Transverse colon (tissue), 4 donors: ENCODE measurements around the gene PFN3. TPM values are rescaled to one million over a fixed set of nuclear protein-coding genes. Genes with fewer than 3 reads are reported as not detected.
"Not testable (repeated sequence)": the region's sequence is repeated elsewhere in the genome, so short reads cannot be mapped to it uniquely, and the experiment has no call there.

Experiments used
- DNase-seq: peaks from one replicate; pipeline ENCODE4 v3.0.0-alpha.2; 2019
- H3K27ac ChIP-seq, 4 donors: fragments of 200-600 bp; sonication (generic); 2 replicates each; pipeline ENCODE4 v1.5.1; 2016 to 2018; ENCODE audit warnings: inconsistent platforms in 4 of 4
- H3K27me3 ChIP-seq: fragments of 200-600 bp; sonication (generic); 2 replicates; pipeline ENCODE4 v1.5.1; 2017; ENCODE audit warnings: inconsistent platforms
- H3K36me3 ChIP-seq, 4 donors: fragments of 200-600 bp; sonication (generic); 2 replicates each; pipeline ENCODE4 v1.5.1; 2017 to 2019; ENCODE audit warnings: inconsistent platforms in 4 of 4
- H3K4me1 ChIP-seq, 4 donors: fragments of 200-600 bp; sonication (generic); 2 replicates each; pipeline ENCODE4 v1.5.1; 2017 to 2020; ENCODE audit warnings: inconsistent platforms in 4 of 4
- H3K4me3 ChIP-seq, 4 donors: fragments of 200-600 bp; sonication (generic); 1 replicate in 1 of 4; 2 replicates in 3 of 4; pipeline versions ENCODE4 v1.5.1 to v1.6.1; 2017 to 2019; ENCODE audit warnings: inconsistent platforms in 4 of 4
- H3K9me3 ChIP-seq, 2 donors: fragments of 200-600 bp; sonication (generic); 2 replicates each; pipeline ENCODE4 v1.5.1; 2017 to 2019; ENCODE audit warnings: inconsistent platforms in 2 of 2
- EP300 ChIP-seq: sonication (generic); formaldehyde crosslinking; IDR thresholded peaks from one replicate; pipeline ENCODE4 v1.6.1; 2017; ENCODE audit warnings: antibody characterized with exemption, low read depth
- POLR2A ChIP-seq: fragments of 450-650 bp; IDR thresholded peaks from one replicate; pipeline ENCODE4 v1.6.1; 2016; ENCODE audit warnings: antibody characterized with exemption, mild to moderate bottlenecking, moderate library complexity
- POLR2AphosphoS5 ChIP-seq, 3 donors: sonication (generic); formaldehyde crosslinking; IDR thresholded peaks; one replicate each; pipeline ENCODE4 v1.6.1; 2016; ENCODE audit warnings: antibody characterized with exemption in 3 of 3
- WGBS, 2 donors: methylation state at CpG; one replicate each; pipeline ENCODE4 v1.1.5; 2018; ENCODE audit warnings: low coverage in 1 of 2; 5-methylcytosine and 5-hydroxymethylcytosine counted together
- in situ Hi-C, 4 donors: fragments of 200-750 bp; cut with MboI; loops; one replicate each; pipeline versions ENCODE4 v1.15.0 to v1.15.1; 2017; ENCODE audit warnings: low sequenced_read_pairs in 3 of 4, low pct_ligation_motif_present in 1 of 4, low pct_unique_long_range_greater_than_20kb in 1 of 4
- intact Hi-C: fragments of 100-400 bp; cut with DNase I; formaldehyde crosslinking; loops from one replicate; pipeline ENCODE4 v1.15.1; 2023; ENCODE audit warnings: low total_unique reads
- total RNA-seq, 4 donors: library from RNA; depleted of rRNA; stranded (reverse); fragments of >200 nt; gene quantifications; one replicate each; pipeline ENCODE4 v1.1.0, GENCODE V29; 2016
- TF ChIP-seq, protein P1 (sequence below), 5 experiments: fragments of 200-600 bp in 3 of 5; fragments of 450-650 bp in 2 of 5; sonication (generic) in 3 of 5; IDR thresholded peaks; 1 replicate in 2 of 5; 2 replicates in 3 of 5; pipeline ENCODE4 v1.5.1; 2016 to 2017; ENCODE audit warnings: antibody characterized with exemption in 5 of 5, inconsistent platforms in 3 of 5, mild to moderate bottlenecking in 2 of 5, moderate library complexity in 1 of 5

The PFN3 gene
- total RNA-seq, 4 donors from 2014 or later: not detected

DNA sequence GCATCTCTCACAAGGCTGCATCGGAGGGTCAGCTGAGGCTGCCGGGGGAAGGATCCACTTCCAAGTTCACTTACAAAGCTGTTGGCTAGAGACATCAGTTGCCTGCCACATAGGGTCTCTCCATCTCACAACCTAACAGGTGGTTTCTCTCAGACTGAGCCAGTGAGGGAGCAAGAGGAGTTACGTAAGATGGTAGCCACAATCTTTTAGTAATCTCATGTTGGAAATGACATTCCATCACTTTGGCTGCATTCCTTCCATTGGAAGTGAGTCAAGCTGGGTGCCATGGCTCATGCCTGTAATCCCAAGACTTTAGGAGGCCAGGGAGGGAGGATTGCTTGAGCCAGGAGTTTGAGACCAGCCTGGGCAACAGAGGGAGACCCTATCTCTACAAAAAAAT, 18.6 kb upstream of the PFN3 start:
- peak in 1 of 3 donors; percentile 37 for TF ChIP-seq POLR2AphosphoS5 (IDR thresholded peaks at IDR 0.05)
- TF ChIP-seq POLR2A: no peak
- no peak for TF ChIP-seq EP300
- TF ChIP-seq, protein P1, sequence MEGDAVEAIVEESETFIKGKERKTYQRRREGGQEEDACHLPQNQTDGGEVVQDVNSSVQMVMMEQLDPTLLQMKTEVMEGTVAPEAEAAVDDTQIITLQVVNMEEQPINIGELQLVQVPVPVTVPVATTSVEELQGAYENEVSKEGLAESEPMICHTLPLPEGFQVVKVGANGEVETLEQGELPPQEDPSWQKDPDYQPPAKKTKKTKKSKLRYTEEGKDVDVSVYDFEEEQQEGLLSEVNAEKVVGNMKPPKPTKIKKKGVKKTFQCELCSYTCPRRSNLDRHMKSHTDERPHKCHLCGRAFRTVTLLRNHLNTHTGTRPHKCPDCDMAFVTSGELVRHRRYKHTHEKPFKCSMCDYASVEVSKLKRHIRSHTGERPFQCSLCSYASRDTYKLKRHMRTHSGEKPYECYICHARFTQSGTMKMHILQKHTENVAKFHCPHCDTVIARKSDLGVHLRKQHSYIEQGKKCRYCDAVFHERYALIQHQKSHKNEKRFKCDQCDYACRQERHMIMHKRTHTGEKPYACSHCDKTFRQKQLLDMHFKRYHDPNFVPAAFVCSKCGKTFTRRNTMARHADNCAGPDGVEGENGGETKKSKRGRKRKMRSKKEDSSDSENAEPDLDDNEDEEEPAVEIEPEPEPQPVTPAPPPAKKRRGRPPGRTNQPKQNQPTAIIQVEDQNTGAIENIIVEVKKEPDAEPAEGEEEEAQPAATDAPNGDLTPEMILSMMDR (IDR thresholded peaks at IDR 0.05): no peak
- 82 to 83% methylated on average over 1 to 3 of the region's 3 CpGs for WGBS, 2 donors
- no peaks in the 10 kb centered on the region for H3K27me3 ChIP-seq
- intact Hi-C loops: loop anchor here (5.0 to 10.0 kb wide), 2 partner anchors 796 to 893 kb away; no protein-coding TSS in a partner anchor
- H3K4me3 ChIP-seq: no peak overlapping the region
- in situ Hi-C loops: no loop called here
- no peak for DNase-seq
- no peaks in the 10 kb centered on the region for H3K36me3 ChIP-seq
- no peak overlapping the region for H3K27ac ChIP-seq
- peaks cover 0 to 11% (median 0%) of the 10 kb centered on the region in 4 donors for H3K4me1 ChIP-seq
- H3K9me3 ChIP-seq: no peaks in the 10 kb centered on the region

DNA sequence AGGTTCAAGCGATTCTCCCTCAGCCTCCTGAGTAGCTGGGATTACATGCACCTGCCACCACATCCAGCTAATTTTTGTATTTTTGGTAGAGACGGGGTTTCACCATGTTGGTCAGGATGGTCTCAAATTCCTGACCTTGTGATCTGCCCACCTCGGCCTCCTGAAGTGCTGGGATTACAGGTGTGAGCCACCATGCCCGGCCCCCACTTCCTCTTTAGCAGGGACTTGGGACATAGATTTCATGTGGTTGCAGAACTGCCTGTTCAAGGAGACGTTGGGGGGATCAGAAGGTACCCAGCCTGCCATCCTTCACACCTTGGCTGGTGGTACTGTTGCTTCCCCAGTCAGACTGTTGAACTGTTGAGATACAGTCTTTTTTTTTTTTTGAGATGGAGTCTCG, 16.6 kb upstream of the PFN3 start:
- H3K27me3 ChIP-seq, in situ Hi-C loops, H3K36me3 ChIP-seq, H3K9me3 ChIP-seq, H3K4me3 ChIP-seq, DNase-seq: not testable (repeated sequence)
- Histone ChIP-seq H3K27ac (peak overlapping the region in 2 of 4 donors; percentile 38 to 54), H3K4me1 (peaks cover 0 to 11% (median 0%) of the 10 kb centered on the region in 4 donors)
- intact Hi-C loops: loop anchor here (5.0 to 10.0 kb wide), 2 partner anchors 798 to 895 kb away; no protein-coding TSS in a partner anchor
- WGBS, 2 donors: 88 to 92% methylated on average over 2 to 6 of the region's 6 CpGs

DNA sequence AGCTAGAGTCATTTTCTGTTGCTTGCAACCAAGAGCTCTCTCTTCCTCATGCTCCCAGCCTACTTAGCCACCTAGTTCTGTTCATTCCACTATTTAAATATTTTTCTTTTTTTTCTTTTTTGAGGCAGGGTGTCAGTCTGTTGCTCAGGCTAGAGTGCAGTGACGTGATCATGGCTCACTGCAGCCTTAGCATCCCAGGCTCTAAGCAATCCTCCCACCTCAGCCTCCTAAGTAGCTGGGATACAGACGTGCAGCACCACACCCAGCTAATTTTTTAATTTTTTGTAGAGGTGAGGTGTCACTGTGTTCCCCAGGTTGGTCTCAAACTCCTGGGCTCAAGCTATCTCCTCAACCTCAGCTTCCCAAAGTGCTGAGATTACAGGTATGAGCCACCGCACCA, 14.0 kb upstream of the PFN3 start:
- in situ Hi-C loops (no loop called here), intact Hi-C loops (loop anchor here (10.0 kb wide), 1 partner anchor 800 kb away; no protein-coding TSS in a partner anchor)
- H3K4me3 ChIP-seq: no peak overlapping the region
- no peak overlapping the region for H3K27ac ChIP-seq
- DNase-seq: no peak
- no peaks in the 10 kb centered on the region for H3K36me3 ChIP-seq
- peaks cover 0 to 11% (median 0%) of the 10 kb centered on the region in 4 donors for H3K4me1 ChIP-seq
- TF ChIP-seq POLR2A (no peak), EP300 (no peak), POLR2AphosphoS5 (IDR thresholded peaks at IDR 0.05) (no peak)
- TF ChIP-seq, protein P1 (IDR thresholded peaks at IDR 0.05): no peak
- WGBS, 2 donors: 72 to 83% methylated on average over 2 to 3 of the region's 3 CpGs
- H3K27me3 ChIP-seq: no peaks in the 10 kb centered on the region
- no peaks in the 10 kb centered on the region for H3K9me3 ChIP-seq

DNA sequence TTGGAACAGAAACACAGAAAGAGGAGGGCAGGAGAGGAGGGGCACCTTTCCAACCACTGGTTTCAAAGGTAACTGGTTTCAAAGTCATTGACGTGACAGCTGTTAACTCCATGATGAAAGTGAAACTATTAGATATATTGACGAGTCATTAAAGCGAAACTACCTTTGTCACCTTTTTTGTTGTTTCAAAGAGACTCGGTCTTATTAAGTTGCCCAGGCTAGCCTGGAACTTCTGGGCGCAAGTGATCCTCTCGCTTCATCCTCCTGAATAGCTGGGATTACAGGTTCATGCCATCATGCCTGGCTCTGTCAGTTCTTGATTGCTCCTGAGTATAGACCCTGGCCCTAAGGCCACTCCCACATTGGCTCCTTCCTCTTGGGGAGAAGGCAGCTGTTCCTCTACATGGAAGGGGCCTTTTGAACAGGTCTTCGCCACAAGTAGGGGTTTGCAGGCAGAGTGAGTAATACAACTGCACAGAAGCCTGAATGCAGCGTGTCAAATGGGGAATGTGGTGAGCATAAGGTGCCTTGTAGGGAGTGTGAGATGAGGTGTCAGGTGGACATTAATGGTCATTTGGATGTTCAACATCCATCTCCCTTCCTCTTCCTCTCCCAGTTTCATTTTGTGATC, 12.3 kb upstream of the PFN3 start:
- intact Hi-C loops (loop anchor here (10.0 kb wide), 1 partner anchor 802 kb away; no protein-coding TSS in a partner anchor), in situ Hi-C loops (no loop called here)
- peaks cover 0 to 11% (median 0%) of the 10 kb centered on the region in 4 donors for H3K4me1 ChIP-seq
- 71 to 77% methylated on average over 8 of the region's 8 CpGs for WGBS, 2 donors
- TF ChIP-seq, protein P1 (IDR thresholded peaks at IDR 0.05): no peak
- no peak for TF ChIP-seq POLR2A
- no peak for TF ChIP-seq EP300
- TF ChIP-seq POLR2AphosphoS5 (IDR thresholded peaks at IDR 0.05): no peak
- H3K4me3 ChIP-seq: no peak overlapping the region
- no peaks in the 10 kb centered on the region for H3K27me3 ChIP-seq
- no peaks in the 10 kb centered on the region for H3K9me3 ChIP-seq
- H3K36me3 ChIP-seq: no peaks in the 10 kb centered on the region
- peak overlapping the region; percentile 26 to 61 (median 37) for H3K27ac ChIP-seq
- no peak for DNase-seq
